Mucosa of descending colon (tissue), 3 donors: ENCODE measurements around the gene S100A16. TPM values are rescaled to one million over a fixed set of nuclear protein-coding genes. Genes with fewer than 3 reads are reported as not detected.

ENCODE experiments used
- ATAC-seq: fragments of 200-7000 bp; cut with Tn5 transposase; one replicate; pipeline ENCODE4 v1.9.1; 2020; ENCODE audit warnings: mild to moderate bottlenecking, moderate library complexity
- DNase-seq, 3 donors: peaks; one replicate each; pipeline ENCODE4 v3.0.0-alpha.2; 2020
- H3K36me3 ChIP-seq: fragments of 200-600 bp; one replicate; pipeline ENCODE4 v1.8.0; 2021; ENCODE audit warnings: low read depth, mild to moderate bottlenecking
- H3K4me1 ChIP-seq: fragments of 200-600 bp; one replicate; pipeline ENCODE4 v1.8.0; 2021; ENCODE audit warnings: low read depth, mild to moderate bottlenecking
- H3K4me3 ChIP-seq: fragments of 200-600 bp; one replicate; pipeline ENCODE4 v1.8.0; 2021; ENCODE audit warnings: mild to moderate bottlenecking
- H3K9me3 ChIP-seq: fragments of 200-600 bp; one replicate; pipeline ENCODE4 v1.8.0; 2021; ENCODE audit warnings: mild to moderate bottlenecking
- CTCF ChIP-seq: fragments of 200-600 bp; IDR thresholded peaks from one replicate; pipeline ENCODE4 v1.8.0; 2022; ENCODE audit warnings: antibody characterized with exemption, mild to moderate bottlenecking
- intact Hi-C, 2 donors: fragments of 100-400 bp; cut with DNase I in 1 of 2; cut with micrococcal nuclease in 1 of 2; formaldehyde crosslinking; loops; one replicate each; pipeline versions ENCODE4 v1.11.0 to v1.11.1; 2022; cut with DNase I, micrococcal nuclease
- total RNA-seq, 3 donors: library from RNA; stranded (reverse); fragmentation: NEBNext Ultra II Directional in 2 of 3; extraction: Animal tissue kit (Norgen Biotek cat#: 25700) in 2 of 3; gene quantifications; one replicate each; pipeline versions ENCODE4 v1.2.1 to v1.2.4, GENCODE V29; 2021 to 2023
- donor health status: DM: no; HTN: no; CAD: no; lungs with moderate emphysema.
- donor health status: DM: no; HTN: no; CAD: no.
- donor health status: DM: no; HTN: yes; CAD: no.

Gene S100A16
- total RNA-seq, 3 donors from 2014 or later: 79.9 to 156 (median 139) TPM

DNA sequence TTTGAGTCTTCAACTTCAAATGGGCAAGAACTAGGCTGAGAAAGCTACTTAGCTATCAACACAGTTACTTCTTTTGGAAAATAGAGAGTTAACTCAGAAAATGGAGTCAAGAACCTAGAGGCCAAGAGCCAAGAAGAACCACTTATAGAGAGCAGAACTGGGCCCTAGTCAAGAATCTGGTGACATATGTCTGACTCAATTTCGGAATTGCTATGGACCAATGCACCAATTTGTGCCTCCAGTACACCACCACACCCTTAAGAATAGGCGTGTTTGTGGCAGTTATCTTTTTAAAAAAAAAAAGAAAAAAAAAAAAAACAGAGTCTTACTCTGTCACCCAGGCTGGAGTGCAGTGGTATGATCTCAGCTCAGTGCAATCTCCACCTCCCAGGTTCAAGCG lies 55.1 kb downstream of the S100A16 start:
- no peaks in the 10 kb centered on the region for H3K4me1 ChIP-seq
- DNase-seq (no peak), ATAC-seq (no peak)
- no peak overlapping the region for H3K4me3 ChIP-seq
- intact Hi-C loops: no loop called here
- no peak for TF ChIP-seq CTCF
- no peaks in the 10 kb centered on the region for H3K9me3 ChIP-seq
- H3K36me3 ChIP-seq: no peaks in the 10 kb centered on the region

Other genes with a start within 250 kb of the S100A16 start
- gene S100A12, start 237.5 kb downstream of the S100A16 start, total RNA-seq: 1 to 10 TPM in 1 of 3 donors, under 1 TPM in 1, not detected in 1; 0.87 to 1.5 TPM
- gene S100A8, start 222.1 kb downstream of the S100A16 start, total RNA-seq: 10 to 100 TPM in 2 of 3 donors, 1 to 10 TPM in 1; 3.4 to 90.6 (median 22.4) TPM
- gene S100A7A, start 196.6 kb downstream of the S100A16 start, total RNA-seq: not detected
- not detected for gene S100A7, start 152.5 kb downstream of the S100A16 start, total RNA-seq
- 1,000 to 10,000 TPM; 1,327 to 1,659 (median 1,382) TPM for gene S100A6, start 77.1 kb downstream of the S100A16 start, total RNA-seq
- gene S100A5, start 72.2 kb downstream of the S100A16 start, total RNA-seq: not detected
- gene S100A4, start 67.3 kb downstream of the S100A16 start, total RNA-seq: 100 to 1,000 TPM in 2 of 3 donors, 10 to 100 TPM in 1; 28.9 to 176 (median 141) TPM
- gene S100A3, start 63.9 kb downstream of the S100A16 start, total RNA-seq: 1 to 10 TPM in 1 of 3 donors, under 1 TPM in 1, not detected in 1; 0.85 to 2.2 TPM
- 1 to 10 TPM in 2 of 3 donors, not detected in 1; 1.3 to 1.9 TPM for gene S100A2, start 47.3 kb downstream of the S100A16 start, total RNA-seq
- 100 to 1,000 TPM; 122 to 361 (median 325) TPM for gene S100A14, start 3.2 kb upstream of the S100A16 start, total RNA-seq
- 100 to 1,000 TPM in 1 of 3 donors, 10 to 100 TPM in 2; 42.3 to 102 (median 43.9) TPM for gene S100A13, start 14.4 kb upstream of the S100A16 start, total RNA-seq
- gene S100A1, start 15.3 kb upstream of the S100A16 start, total RNA-seq: 1 to 10 TPM in 2 of 3 donors, under 1 TPM in 1; 0.20 to 5.6 (median 2.4) TPM
- 10 to 100 TPM; 64.2 to 71.8 (median 71.6) TPM for gene CHTOP, start 20.9 kb upstream of the S100A16 start, total RNA-seq
- gene SNAPIN, start 45.6 kb upstream of the S100A16 start, total RNA-seq: 10 to 100 TPM; 22.6 to 33.7 (median 25.4) TPM
- 100 to 1,000 TPM in 1 of 3 donors, 10 to 100 TPM in 2; 78.4 to 126 (median 81.3) TPM for gene ILF2, start 57.9 kb upstream of the S100A16 start, total RNA-seq
- gene NPR1, start 65.6 kb upstream of the S100A16 start, total RNA-seq: 10 to 100 TPM in 1 of 3 donors, 1 to 10 TPM in 2; 2.3 to 16.4 (median 6.0) TPM
- 10 to 100 TPM; 30.6 to 52.3 (median 36.1) TPM for gene INTS3, start 114.9 kb upstream of the S100A16 start, total RNA-seq
- 10 to 100 TPM; 17.9 to 35.1 (median 22.9) TPM for gene SLC27A3, start 162.3 kb upstream of the S100A16 start, total RNA-seq